ENCODE results near the gene JMJD1C. TPM values are rescaled to one million over a fixed set of nuclear protein-coding genes. Genes with fewer than 3 reads are reported as not detected.
"Not testable (repeated sequence)": the region's sequence is repeated elsewhere in the genome, so short reads cannot be mapped to it uniquely, and the experiment has no call there.

The JMJD1C gene
- total RNA-seq, 2 experiments from 2014 or later, result 41.5 to 42.5 TPM

DNA sequence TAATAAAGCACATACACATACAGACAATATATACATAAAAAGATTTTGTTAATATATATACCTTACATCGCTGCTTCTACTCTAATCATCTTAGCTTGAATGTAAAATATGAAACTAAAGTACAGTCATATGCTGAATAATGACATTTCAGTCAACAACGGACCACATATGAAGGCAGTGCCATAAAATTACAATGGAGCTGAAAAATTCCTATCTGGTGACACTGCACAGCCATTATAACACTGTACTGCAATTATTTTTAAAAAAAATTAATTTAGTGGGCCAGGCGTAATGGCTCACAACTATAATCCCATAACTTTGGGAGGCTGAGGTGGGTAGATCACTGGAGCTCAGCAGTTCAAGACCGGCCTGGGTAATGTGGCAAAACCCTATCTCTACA lies 122.3 kb downstream of the JMJD1C start:
- no peak for DNase-seq

DNA sequence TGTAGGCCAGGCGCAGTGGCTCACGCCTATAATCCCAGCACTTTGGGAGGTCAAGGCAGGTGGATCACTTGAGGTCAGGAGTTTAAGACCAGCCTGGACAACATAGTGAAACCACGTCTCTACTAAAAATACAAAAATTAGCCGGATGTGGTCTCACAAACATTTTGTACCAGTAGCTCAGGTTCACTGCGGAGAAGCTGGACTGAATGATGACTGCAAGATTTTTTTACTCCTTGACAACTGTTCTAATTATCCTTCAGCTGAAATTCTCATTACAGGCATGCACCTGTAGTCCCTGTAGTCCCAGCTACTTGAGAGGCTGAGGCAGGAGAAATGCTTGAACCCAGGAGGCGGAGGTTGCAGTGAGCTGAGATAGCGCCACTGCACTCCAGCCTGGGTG lies 126.1 kb downstream of the JMJD1C start:
- H3K4me3 Mint-ChIP-seq; H3K27ac Mint-ChIP-seq; H3K4me1 Mint-ChIP-seq; DNase-seq; H3K36me3 Mint-ChIP-seq (ENCODE audit: low read depth); ATAC-seq; intact Hi-C loops (cut with DNase I, micrococcal nuclease); H3K27me3 Mint-ChIP-seq; H3K9me3 Mint-ChIP-seq (ENCODE audit: low read depth); POLR2A ChIA-PET: not testable (repeated sequence)
- CTCF ChIA-PET, result interaction anchor here (0.8 to 1.3 kb wide), 2 partner anchors 380 to 950 kb away, joined by 4 to 6 read pairs; no protein-coding TSS in a partner anchor

More for the DNA sequence above, 122.3 kb downstream of the JMJD1C start:
- H3K9me3 Mint-ChIP-seq (ENCODE audit: low read depth), result no peaks in the 10 kb centered on the region
- no peak overlapping the region for H3K4me3 Mint-ChIP-seq
- peaks cover 3% of the 10 kb centered on the region for H3K36me3 Mint-ChIP-seq (ENCODE audit: low read depth)
- H3K27me3 Mint-ChIP-seq, result no peaks in the 10 kb centered on the region
- peak; percentile 30 for ATAC-seq
- peaks cover 9% of the 10 kb centered on the region for H3K4me1 Mint-ChIP-seq
- intact Hi-C loops (cut with DNase I, micrococcal nuclease), result no loop called here
- ChIA-PET CTCF (interaction anchor here (1.0 kb wide), 1 partner anchor 176 kb away, joined by 4 read pairs; no protein-coding TSS in a partner anchor), POLR2A (no interaction called here)
- no peak overlapping the region for H3K27ac Mint-ChIP-seq

DNA sequence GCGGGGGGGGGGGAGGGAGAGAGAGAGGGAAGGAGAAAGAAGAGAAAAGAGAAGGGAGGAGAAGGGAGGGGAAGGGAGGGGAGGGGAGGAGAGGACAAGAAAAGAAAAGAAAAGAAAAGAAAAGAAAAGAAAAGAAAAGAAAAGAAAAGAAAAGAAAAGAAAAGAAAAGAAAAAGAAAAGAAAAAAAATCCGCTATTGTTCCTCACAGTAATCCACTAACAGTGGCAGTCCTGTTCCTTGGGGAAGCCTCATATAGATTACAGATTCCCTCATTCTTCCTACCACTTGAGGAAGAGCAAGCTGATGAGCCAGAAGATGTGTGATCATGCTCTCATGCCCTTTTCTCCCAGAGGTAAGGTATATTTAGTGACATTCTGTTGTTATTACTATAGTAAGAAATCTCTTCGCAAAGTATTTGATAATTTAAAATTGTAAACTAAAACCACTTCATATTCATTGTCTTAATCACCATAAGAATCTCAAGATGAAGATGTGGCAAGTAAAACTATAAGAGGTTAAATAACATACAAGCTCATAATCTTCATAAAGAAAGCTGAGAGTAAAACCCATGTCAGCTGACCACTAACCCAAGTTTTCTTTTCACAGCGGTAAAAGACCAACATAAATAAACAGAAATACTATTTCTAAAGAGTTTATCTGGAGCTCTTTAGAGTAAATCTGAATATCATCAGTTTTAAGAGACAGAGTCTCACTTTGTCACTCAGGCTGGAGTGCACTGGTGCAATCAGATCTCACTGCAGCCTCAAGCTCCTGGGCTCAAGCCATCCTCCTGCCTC lies 128.1 kb downstream of the JMJD1C start:
- peaks cover 2% of the 10 kb centered on the region for H3K4me1 Mint-ChIP-seq
- H3K27ac Mint-ChIP-seq, result no peak overlapping the region
- no peaks in the 10 kb centered on the region for H3K27me3 Mint-ChIP-seq
- ChIA-PET CTCF (interaction anchor here (1.2 kb wide), 1 partner anchor 13 kb away, joined by 4 read pairs; no protein-coding TSS in a partner anchor), POLR2A (no interaction called here)
- H3K9me3 Mint-ChIP-seq (ENCODE audit: low read depth), result no peaks in the 10 kb centered on the region
- ATAC-seq (no peak), DNase-seq (no peak)
- no peaks in the 10 kb centered on the region for H3K36me3 Mint-ChIP-seq (ENCODE audit: low read depth)
- intact Hi-C loops (cut with DNase I, micrococcal nuclease), result no loop called here
- no peak overlapping the region for H3K4me3 Mint-ChIP-seq

DNA sequence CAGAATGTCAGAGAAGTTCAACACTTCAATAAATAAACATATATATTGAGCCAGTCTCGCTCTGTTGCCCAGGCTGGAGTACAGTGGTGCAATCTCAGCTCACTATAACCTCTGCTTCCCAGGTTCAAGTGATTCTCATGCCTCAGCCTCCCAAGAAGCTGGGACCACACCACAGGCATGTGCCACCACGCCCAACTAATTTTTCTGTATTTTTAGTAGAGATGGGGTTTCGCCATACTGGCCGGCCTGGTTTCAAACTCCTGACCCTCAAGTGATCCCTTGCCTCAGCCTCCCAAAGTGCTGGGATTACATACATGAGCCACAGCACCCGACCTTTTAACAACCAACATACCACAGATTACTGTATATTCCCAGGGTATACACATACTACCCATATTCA lies 134.2 kb downstream of the JMJD1C start:
- Mint-ChIP-seq H3K36me3 (ENCODE audit: low read depth) (no peaks in the 10 kb centered on the region), H3K4me1 (peaks cover 6% of the 10 kb centered on the region), H3K4me3 (no peak overlapping the region), H3K9me3 (ENCODE audit: low read depth) (no peaks in the 10 kb centered on the region), H3K27ac (no peak overlapping the region), H3K27me3 (no peaks in the 10 kb centered on the region)
- DNase-seq (no peak), ATAC-seq (no peak)
- POLR2A ChIA-PET, result no interaction called here
- intact Hi-C loops (cut with DNase I, micrococcal nuclease), result no loop called here
- CTCF ChIA-PET, result no interaction called here

DNA sequence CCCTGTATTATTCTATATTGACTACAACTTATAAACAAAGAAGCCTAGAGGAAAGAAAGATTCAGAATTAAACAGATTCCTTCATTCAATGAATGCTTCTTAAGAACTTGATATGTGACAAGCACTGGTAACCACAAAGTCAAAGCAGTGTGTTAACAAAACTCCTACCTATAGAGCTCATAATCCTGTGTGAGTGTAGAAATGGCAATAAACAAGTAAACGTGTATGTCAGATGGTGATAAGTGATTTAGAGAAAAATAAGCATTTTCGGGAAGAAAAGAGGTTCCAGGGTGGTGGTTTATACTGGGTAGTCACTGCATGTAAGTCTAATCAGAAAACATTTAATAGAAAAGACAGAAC lies 141.3 kb downstream of the JMJD1C start:
- Mint-ChIP-seq H3K27me3 (no peaks in the 10 kb centered on the region), H3K4me1 (peaks cover 7% of the 10 kb centered on the region), H3K36me3 (ENCODE audit: low read depth) (peaks cover 3% of the 10 kb centered on the region), H3K4me3 (no peak overlapping the region), H3K27ac (no peak overlapping the region), H3K9me3 (ENCODE audit: low read depth) (no peaks in the 10 kb centered on the region)
- intact Hi-C loops (cut with DNase I, micrococcal nuclease), result no loop called here
- no peak for ATAC-seq
- ChIA-PET CTCF (interaction anchor here (1.1 to 1.5 kb wide), 2 partner anchors 14 to 27 kb away, joined by 3 to 4 read pairs; no protein-coding TSS in a partner anchor), POLR2A (interaction anchor here (1.0 kb wide), 1 partner anchor 25 kb away, joined by 3 read pairs; no protein-coding TSS in a partner anchor)
- DNase-seq, result no peak

DNA sequence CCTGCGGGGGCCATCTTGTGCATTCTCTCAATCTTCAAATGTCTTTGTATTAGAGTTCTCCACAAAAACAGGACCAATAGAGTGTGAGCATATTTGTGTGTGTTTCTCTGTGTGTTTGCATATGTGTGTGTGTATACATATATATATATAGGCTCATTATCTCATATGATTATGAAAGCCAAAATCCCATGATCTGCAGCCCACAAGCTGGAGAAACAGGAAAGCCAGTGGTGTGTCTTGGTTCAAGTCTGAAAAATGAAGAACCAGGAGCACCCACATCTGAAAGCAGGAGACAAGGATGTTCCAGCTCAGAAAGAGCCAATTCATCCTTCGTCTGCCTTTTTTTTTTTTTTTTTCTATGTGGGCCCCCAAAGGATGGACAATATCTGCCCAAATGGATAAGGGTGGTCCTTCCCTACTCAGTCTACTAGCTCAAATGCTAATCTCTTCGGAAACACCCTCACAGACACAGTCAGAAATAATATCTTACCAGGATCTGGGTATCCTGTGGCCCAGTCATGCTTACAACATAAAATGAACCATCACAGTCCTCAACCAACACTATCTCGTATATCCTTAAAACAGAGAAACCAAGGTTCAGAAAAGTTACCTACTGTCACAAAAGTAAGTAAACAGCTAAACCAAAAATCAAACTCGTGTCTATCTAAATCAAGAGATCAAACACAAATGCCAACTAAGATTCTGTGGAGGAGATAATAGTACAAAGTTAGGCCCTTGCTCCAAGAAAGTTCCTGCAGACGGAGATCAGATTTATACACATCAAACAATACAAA lies 141.9 kb downstream of the JMJD1C start:
- peaks cover 5% of the 10 kb centered on the region for H3K36me3 Mint-ChIP-seq (ENCODE audit: low read depth)
- H3K4me1 Mint-ChIP-seq, result peaks cover 7% of the 10 kb centered on the region
- intact Hi-C loops (cut with DNase I, micrococcal nuclease), result no loop called here
- ChIA-PET POLR2A (interaction anchor here (1.0 kb wide), 1 partner anchor 24 kb away, joined by 3 read pairs; no protein-coding TSS in a partner anchor), CTCF (interaction anchor here (1.1 to 1.5 kb wide), 2 partner anchors 15 to 26 kb away, joined by 3 to 4 read pairs; no protein-coding TSS in a partner anchor)
- H3K9me3 Mint-ChIP-seq (ENCODE audit: low read depth), result no peaks in the 10 kb centered on the region
- ATAC-seq, result no peak
- no peak overlapping the region for H3K4me3 Mint-ChIP-seq
- no peak for DNase-seq
- H3K27ac Mint-ChIP-seq, result no peak overlapping the region
- H3K27me3 Mint-ChIP-seq, result no peaks in the 10 kb centered on the region

DNA sequence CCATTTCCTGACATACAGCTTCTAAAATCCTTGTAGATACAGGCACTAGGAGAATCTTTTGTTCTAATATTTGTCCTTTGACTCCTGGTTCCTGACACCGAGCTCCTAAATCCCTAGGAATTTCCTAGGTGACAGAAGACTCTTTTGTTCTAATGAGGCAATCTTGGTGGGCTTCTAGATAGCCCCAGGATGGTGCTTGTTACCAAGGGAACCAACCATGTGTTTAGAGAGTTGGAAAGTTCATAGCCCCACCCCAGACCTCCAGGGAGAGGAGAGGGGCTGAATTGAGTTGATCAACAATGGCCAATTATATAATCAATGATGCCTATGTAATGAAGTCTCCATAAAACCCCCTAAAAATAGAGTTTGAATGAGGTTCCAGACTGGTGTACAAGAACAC lies 145.1 kb downstream of the JMJD1C start:
- DNase-seq (no peak), ATAC-seq (no peak)
- intact Hi-C loops (cut with DNase I, micrococcal nuclease), result no loop called here
- POLR2A ChIA-PET, result no interaction called here
- peaks cover 5% of the 10 kb centered on the region for H3K36me3 Mint-ChIP-seq (ENCODE audit: low read depth)
- no peak overlapping the region for H3K27ac Mint-ChIP-seq
- no peak overlapping the region for H3K4me3 Mint-ChIP-seq
- no peaks in the 10 kb centered on the region for H3K9me3 Mint-ChIP-seq (ENCODE audit: low read depth)
- H3K27me3 Mint-ChIP-seq, result no peaks in the 10 kb centered on the region
- H3K4me1 Mint-ChIP-seq, result peaks cover 7% of the 10 kb centered on the region
- CTCF ChIA-PET, result interaction anchor here (1.0 to 1.1 kb wide), 2 partner anchors 308 to 399 kb away, joined by 4 to 5 read pairs; no protein-coding TSS in a partner anchor

DNA sequence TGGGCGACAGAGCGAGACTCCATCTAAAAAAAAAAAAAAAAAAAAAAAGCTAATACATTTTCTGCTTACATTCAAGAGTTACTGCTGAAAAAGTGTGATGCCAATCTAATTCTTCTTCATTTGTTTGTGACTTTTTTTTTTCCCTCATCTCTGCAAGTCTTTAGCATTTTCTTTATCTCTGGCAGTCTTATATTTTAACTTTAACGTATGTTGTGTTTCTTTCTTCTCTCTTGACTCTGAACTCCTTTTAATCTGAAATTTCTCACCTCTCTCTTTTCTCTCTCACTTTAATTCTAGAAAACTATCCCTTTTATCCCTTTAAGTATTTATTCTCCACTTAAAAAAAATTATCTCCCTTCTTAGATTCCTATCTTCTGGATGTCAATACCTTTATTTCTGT lies 146.5 kb downstream of the JMJD1C start:
- DNase-seq (no peak), ATAC-seq (no peak)
- POLR2A ChIA-PET, result interaction anchor here (0.7 kb wide), 1 partner anchor 221 kb away, joined by 14 read pairs; no protein-coding TSS in a partner anchor
- Mint-ChIP-seq H3K4me3 (no peak overlapping the region), H3K27ac (no peak overlapping the region), H3K9me3 (ENCODE audit: low read depth) (no peaks in the 10 kb centered on the region), H3K27me3 (no peaks in the 10 kb centered on the region), H3K4me1 (peaks cover 2% of the 10 kb centered on the region), H3K36me3 (ENCODE audit: low read depth) (peaks cover 5% of the 10 kb centered on the region)
- intact Hi-C loops (cut with DNase I, micrococcal nuclease), result no loop called here
- CTCF ChIA-PET, result interaction anchor here (0.7 kb wide), 2 partner anchors 111 to 127 kb away, joined by 4 to 6 read pairs; no protein-coding TSS in a partner anchor

DNA sequence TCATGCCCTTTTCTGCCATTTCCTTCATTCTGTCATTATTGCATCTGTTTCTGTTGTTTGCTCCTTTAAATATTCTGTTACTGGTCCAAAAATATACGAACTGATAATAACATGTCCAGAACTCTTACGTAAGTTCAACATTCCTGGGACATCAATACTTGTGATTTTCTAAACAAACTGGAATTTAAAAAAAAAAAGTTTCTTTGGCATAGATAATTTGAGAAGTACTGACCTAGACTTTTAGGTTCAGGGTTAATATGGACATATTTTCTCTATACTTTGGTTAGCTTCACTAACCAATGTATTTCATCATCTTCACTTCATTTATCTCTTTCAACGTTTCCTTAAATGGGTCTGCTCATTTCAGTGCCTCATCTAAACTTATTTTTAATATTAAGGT lies 147.3 kb downstream of the JMJD1C start:
- CTCF ChIA-PET, result interaction anchor here (0.7 kb wide), 2 partner anchors 110 to 126 kb away, joined by 4 to 6 read pairs; no protein-coding TSS in a partner anchor
- DNase-seq, result no peak
- intact Hi-C loops (cut with DNase I, micrococcal nuclease), result no loop called here
- POLR2A ChIA-PET, result interaction anchor here (0.7 kb wide), 1 partner anchor 222 kb away, joined by 14 read pairs; no protein-coding TSS in a partner anchor
- Mint-ChIP-seq H3K27ac (no peak overlapping the region), H3K4me1 (no peaks in the 10 kb centered on the region), H3K4me3 (no peak overlapping the region), H3K27me3 (no peaks in the 10 kb centered on the region), H3K36me3 (ENCODE audit: low read depth) (peaks cover 7% of the 10 kb centered on the region), H3K9me3 (ENCODE audit: low read depth) (no peaks in the 10 kb centered on the region)
- ATAC-seq, result no peak

DNA sequence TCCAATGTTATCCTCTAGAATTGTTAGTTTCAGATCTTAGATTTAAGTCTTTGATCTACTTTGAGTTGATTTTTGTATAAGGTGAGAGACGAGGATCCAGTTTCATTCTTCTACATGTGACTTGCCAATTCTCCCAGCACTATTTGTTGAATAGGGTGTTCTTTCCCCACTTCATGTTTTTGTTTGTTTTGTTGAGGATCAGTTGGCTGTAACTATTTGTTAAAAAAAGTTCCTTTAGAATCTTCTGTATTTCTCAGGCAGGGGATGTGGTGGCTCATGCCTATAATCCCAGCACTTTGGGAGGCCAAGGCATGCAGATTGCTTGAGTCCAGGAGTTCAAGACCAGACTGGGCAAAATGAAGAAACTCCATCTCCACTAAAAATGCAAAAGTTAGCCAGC lies 151.8 kb downstream of the JMJD1C start:
- H3K27me3 Mint-ChIP-seq, result no peaks in the 10 kb centered on the region
- CTCF ChIA-PET, result interaction anchor here (1.1 kb wide), 1 partner anchor 14 kb away, joined by 4 read pairs; no protein-coding TSS in a partner anchor
- H3K27ac Mint-ChIP-seq, result no peak overlapping the region
- intact Hi-C loops (cut with DNase I, micrococcal nuclease), result no loop called here
- POLR2A ChIA-PET, result no interaction called here
- ATAC-seq (no peak), DNase-seq (no peak)
- H3K4me3 Mint-ChIP-seq, result no peak overlapping the region
- H3K36me3 Mint-ChIP-seq (ENCODE audit: low read depth), result peaks cover 2% of the 10 kb centered on the region
- no peaks in the 10 kb centered on the region for H3K4me1 Mint-ChIP-seq
- no peaks in the 10 kb centered on the region for H3K9me3 Mint-ChIP-seq (ENCODE audit: low read depth)

DNA sequence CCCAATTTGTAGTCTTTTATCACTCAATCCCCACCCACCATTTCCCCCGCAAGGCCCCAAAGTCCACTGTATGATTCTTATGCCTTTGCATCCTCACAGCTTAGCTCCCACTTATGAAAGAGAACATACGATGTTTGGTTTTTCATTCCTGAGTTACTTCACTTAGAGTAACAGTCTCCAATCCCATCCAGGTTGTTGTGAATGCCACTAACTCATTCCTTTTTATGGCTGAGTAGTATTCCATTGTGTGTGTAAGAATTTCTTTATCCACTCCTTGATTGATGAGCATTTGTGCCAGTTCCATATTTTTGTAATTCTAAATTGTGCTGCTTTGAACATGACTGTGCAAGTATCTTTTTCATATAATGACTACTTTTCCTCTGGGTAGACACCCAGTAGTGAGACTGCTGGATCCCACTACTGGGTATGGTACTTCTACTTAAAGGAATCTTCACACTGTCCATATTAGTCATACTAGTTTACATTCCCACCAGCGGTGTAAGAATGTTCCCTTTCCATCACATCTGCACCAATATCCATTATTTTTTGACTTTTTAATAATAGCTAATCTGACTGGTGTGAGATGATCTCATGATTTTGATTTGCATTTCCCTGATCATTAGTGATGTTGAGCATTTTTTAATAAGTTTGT lies 152.6 kb downstream of the JMJD1C start:
- DNase-seq, result no peak
- ChIA-PET CTCF (interaction anchor here (1.1 kb wide), 1 partner anchor 15 kb away, joined by 4 read pairs; no protein-coding TSS in a partner anchor), POLR2A (no interaction called here)
- no peak for ATAC-seq
- intact Hi-C loops (cut with DNase I, micrococcal nuclease), result no loop called here
- no peaks in the 10 kb centered on the region for H3K27me3 Mint-ChIP-seq
- H3K36me3 Mint-ChIP-seq (ENCODE audit: low read depth), result peaks cover 2% of the 10 kb centered on the region
- no peaks in the 10 kb centered on the region for H3K9me3 Mint-ChIP-seq (ENCODE audit: low read depth)
- peaks cover 4% of the 10 kb centered on the region for H3K4me1 Mint-ChIP-seq
- H3K4me3 Mint-ChIP-seq, result no peak overlapping the region
- no peak overlapping the region for H3K27ac Mint-ChIP-seq
